NOMO-1 (cell line): ENCODE results near the gene PFKP.

ENCODE experiments used
- DNase-seq, 2 experiments: peaks; one replicate each; lab custom pipeline; 2025; ENCODE audit not compliant: unreplicated experiment in 2 of 2; lab: John Stamatoyannopoulos, UW

The PFKP gene

DNA sequence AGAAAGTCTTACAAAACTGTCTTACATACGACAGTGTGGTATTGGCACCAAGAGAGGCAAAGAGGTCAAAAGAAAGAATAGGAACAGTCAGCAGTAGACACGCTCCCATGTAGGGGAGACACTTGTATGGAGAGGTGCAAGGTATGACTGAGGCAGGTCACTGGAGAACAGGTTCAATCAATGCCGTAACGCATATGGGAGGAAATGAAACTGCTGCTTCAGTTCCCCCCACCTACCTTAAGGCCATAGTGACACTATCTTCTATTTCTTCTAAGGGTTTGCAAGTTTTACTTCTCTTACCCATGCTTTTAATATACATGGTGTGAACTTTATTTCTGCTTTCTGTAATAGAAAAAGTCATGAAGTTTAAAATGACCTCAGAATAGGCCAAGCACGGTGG, 110.7 kb downstream of the PFKP start:
- peak in 1 of 2 experiments; percentile 11 for DNase-seq

DNA sequence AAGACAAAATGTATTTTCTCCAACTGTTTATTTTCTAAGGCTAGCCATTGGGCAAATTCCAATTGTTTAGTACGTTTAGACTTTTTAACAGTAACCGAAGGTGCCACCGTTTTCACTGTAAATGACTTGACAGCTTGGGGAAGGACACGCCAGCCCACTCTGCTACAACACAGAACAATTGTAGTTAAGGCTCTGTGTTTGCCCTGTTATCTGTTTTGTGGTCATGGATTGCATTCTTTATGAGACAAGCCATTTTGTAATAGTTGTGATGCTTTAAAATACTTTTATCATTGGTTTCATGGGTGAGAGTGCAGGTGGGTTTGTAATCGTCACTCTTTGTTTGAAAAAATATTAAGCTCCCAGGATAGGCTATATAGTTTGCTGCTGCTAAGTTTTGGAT, 111.8 kb downstream of the PFKP start:
- no peak for DNase-seq

DNA sequence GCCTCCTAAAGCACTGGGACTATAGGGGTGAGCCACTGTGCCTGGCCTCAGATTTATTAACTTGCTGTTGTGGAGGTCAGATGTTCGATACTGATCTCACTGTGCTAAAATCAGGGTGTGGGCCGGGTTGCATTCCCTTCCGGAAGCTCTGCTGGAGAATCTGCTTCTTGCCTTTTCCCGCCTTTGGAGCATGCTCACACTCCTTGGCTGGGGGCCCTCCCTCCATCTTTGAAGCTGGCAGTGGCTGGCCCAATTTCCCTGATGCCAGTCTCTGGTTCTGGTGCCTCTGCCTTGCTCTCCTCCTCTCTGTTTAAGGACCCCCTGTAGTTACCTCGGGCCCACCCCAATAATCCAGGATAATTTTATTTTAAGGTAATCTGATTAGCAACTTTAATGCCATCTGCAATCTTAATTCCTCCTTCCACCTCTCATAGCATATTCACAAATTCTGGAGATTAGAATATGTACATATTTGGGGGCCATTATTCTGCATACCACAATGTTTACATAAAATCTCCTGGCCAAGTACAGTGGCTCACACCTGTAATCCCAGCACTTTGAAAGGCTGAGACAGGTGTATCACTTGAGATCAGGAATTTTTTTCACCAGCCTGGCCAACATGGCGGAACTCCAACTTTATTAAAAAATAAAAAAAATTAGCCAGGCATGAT, 113.1 kb downstream of the PFKP start:
- no peak for DNase-seq

DNA sequence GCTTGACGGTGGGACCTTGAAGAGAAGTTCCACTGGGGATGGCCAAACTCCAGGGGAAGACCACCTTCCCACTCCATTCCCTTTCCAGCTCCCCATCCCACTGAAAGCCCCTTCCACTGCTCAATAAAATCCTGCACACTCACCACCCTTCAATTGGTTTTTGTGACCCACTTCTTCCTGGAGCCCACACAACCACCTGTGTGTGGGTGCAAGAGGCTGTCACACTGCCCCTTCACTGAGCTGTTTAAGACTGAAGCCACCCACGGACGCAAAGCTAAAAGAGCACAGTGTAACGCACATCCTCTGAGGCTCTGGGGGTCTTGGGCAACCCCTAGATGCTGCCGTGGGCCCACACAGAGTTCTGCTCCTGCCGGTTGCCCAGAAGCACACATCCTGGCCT, 118.0 kb downstream of the PFKP start:
- no peak for DNase-seq

DNA sequence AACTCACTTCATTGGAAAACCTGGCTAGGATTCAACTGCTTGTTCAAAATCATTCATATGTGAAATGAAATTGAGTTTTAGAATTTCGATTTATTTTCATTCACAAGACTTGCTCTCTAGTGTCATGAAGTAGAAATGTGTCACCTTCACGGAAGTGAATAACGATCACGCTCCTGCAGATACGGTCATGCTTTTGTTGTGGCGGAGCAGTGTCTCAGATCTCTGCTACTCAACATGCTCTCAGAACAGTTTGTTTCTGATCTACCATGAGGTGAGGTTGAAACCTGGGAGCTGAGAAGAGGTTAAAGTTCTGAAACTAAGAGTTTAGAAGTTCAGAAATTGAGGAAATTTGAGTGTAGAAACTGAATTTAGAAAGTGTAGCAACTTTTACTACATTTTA, 119.0 kb downstream of the PFKP start:
- no peak for DNase-seq
